Fibroblast of villous mesenchyme (primary cell): ENCODE results near the gene ARL16. TPM values are rescaled to one million over a fixed set of nuclear protein-coding genes. Genes with fewer than 3 reads are reported as not detected.

Source experiments
- DNase-seq: peaks from one replicate; pipeline ENCODE4 v3.0.0-alpha.2; 2010; ENCODE audit warnings: low read depth
- H3K4me3 ChIP-seq: 2 replicates; pipeline ENCODE4 v1.5.1; 2011; ENCODE audit warnings: low read depth, mild to moderate bottlenecking, low read length
- CTCF ChIP-seq: IDR thresholded peaks from 2 replicates; pipeline ENCODE4 v1.5.1; 2012; ENCODE audit warnings: low read depth, mild to moderate bottlenecking, low read length; ENCODE audit not compliant: insufficient read depth
- total RNA-seq: library from RNA; depleted of rRNA; stranded (reverse); fragments of >200 nt; gene quantifications from 2 replicates; pipeline ENCODE4 v1.2.3, GENCODE V29; 2012

The ARL16 gene
- total RNA-seq, 1 donor: 22.9 TPM

GRCh38 chr17:81672504-81672903, 11.1 kb downstream of the ARL16 start:
- DNase-seq: no peak
- no peak for TF ChIP-seq CTCF
- H3K4me3 ChIP-seq: no peak overlapping the region

- peak overlapping the region; percentile 18 for H3K4me3 ChIP-seq
- DNase-seq: peak; percentile 6
- peak; percentile 18 for TF ChIP-seq CTCF
Measured at GRCh38 chr17:81667754-81668153, 15.8 kb downstream of the ARL16 start.

- no peak for TF ChIP-seq CTCF
- H3K4me3 ChIP-seq: peak within 1 kb of the TSS; percentile 95
- DNase-seq: peak; percentile 97
Measured at GRCh38 chr17:81666342-81667191, 17.0 kb downstream of the ARL16 start, which contains the start of the genes CCDC137 and OXLD1. Gene CCDC137 (plus strand): TSS chr17:81666737. CDS start chr17:81666767, 30 bp downstream. Gene OXLD1 (minus strand): TSS chr17:81666605. CDS start chr17:81666577, 28 bp downstream.

- TF ChIP-seq CTCF: no peak
- peak; percentile 45 for DNase-seq
- H3K4me3 ChIP-seq: peak overlapping the region; percentile 95
Measured at GRCh38 chr17:81666092-81666341, 17.6 kb downstream of the ARL16 start.

- peak overlapping the region; percentile 95 for H3K4me3 ChIP-seq
- TF ChIP-seq CTCF: no peak
- no peak for DNase-seq
Measured at GRCh38 chr17:81665205-81666091, 18.1 kb downstream of the ARL16 start.

GRCh38 chr17:81664051-81664470, 19.5 kb downstream of the ARL16 start:
- no peak for DNase-seq
- TF ChIP-seq CTCF: no peak
- no peak overlapping the region for H3K4me3 ChIP-seq
